H9 (cell line): ENCODE results near the gene SLC6A19. TPM values are rescaled to one million over a fixed set of nuclear protein-coding genes. Genes with fewer than 3 reads are reported as not detected.

Experiments used
- DNase-seq: peaks from one replicate; pipeline ENCODE4 v3.0.0-alpha.2; 2017
- H2AFZ ChIP-seq: one replicate; pipeline ENCODE4 v1.6.1; 2013; ENCODE audit warnings: mild to moderate bottlenecking, low read length, control low read depth, moderate library complexity
- H2AK5ac ChIP-seq: 2 replicates; pipeline ENCODE4 v1.6.1; 2013; ENCODE audit warnings: low read length, control low read depth, mixed read lengths; ENCODE audit not compliant: insufficient read length
- H2BK120ac ChIP-seq: one replicate; pipeline ENCODE4 v1.6.1; 2013; ENCODE audit warnings: low read depth, mild to moderate bottlenecking, low read length, control low read depth, inconsistent platforms; ENCODE audit not compliant: poor library complexity, severe bottlenecking
- H2BK12ac ChIP-seq: 2 replicates; pipeline ENCODE4 v1.6.1; 2013; ENCODE audit warnings: low read length, control low read depth, mixed read lengths, low read depth; ENCODE audit not compliant: insufficient read length
- H2BK15ac ChIP-seq: 2 replicates; pipeline ENCODE4 v1.6.1; 2013; ENCODE audit warnings: low read depth, low read length, control low read depth
- H2BK20ac ChIP-seq: one replicate; pipeline ENCODE4 v1.6.1; 2013; ENCODE audit warnings: low read depth, mild to moderate bottlenecking, low read length, control low read depth, inconsistent platforms; ENCODE audit not compliant: poor library complexity, severe bottlenecking
- H2BK5ac ChIP-seq: 2 replicates; pipeline ENCODE4 v1.6.1; 2013; ENCODE audit warnings: low read length, control low read depth, mixed read lengths; ENCODE audit not compliant: insufficient read length
- H3K14ac ChIP-seq: 2 replicates; pipeline ENCODE4 v1.6.1; 2013; ENCODE audit warnings: low read length, control low read depth; ENCODE audit not compliant: insufficient read depth
- H3K18ac ChIP-seq: 2 replicates; pipeline ENCODE4 v1.6.1; 2013; ENCODE audit warnings: low read depth, mild to moderate bottlenecking, mixed read lengths, low read length, control low read depth; ENCODE audit not compliant: insufficient read length
- H3K23ac ChIP-seq: 2 replicates; pipeline ENCODE4 v1.6.1; 2013; ENCODE audit warnings: low read length, control low read depth, mixed read lengths, low read depth; ENCODE audit not compliant: insufficient read length
- H3K23me2 ChIP-seq: 2 replicates; pipeline ENCODE4 v1.6.1; 2013; ENCODE audit warnings: low read depth, mild to moderate bottlenecking, mixed read lengths, low read length, control low read depth; ENCODE audit not compliant: insufficient read length, poor library complexity, severe bottlenecking
- H3K27ac ChIP-seq: 2 replicates; pipeline ENCODE4 v1.5.1; 2013; ENCODE audit warnings: low read length, control low read depth, mixed read lengths, low read depth; ENCODE audit not compliant: insufficient read length
- H3K27me3 ChIP-seq: 2 replicates; pipeline ENCODE4 v1.6.1; 2013; ENCODE audit warnings: low read length, control low read depth, inconsistent platforms; ENCODE audit not compliant: insufficient read depth
- H3K4ac ChIP-seq: 2 replicates; pipeline ENCODE4 v1.6.1; 2013; ENCODE audit warnings: low read depth, mild to moderate bottlenecking, control low read depth, inconsistent platforms, low read length, moderate library complexity
- H3K4me1 ChIP-seq: 2 replicates; pipeline ENCODE4 v1.6.1; 2013; ENCODE audit warnings: low read length, control low read depth, inconsistent platforms; ENCODE audit not compliant: insufficient read depth
- H3K4me2 ChIP-seq: 2 replicates; pipeline ENCODE4 v1.6.1; 2013; ENCODE audit warnings: low read length, control low read depth, mixed read lengths; ENCODE audit not compliant: insufficient read length, insufficient read depth
- H3K56ac ChIP-seq: 2 replicates; pipeline ENCODE4 v1.6.1; 2013; ENCODE audit warnings: low read depth, mild to moderate bottlenecking, mixed read lengths, low read length, control low read depth; ENCODE audit not compliant: insufficient read length
- H3K79me1 ChIP-seq: 2 replicates; pipeline ENCODE4 v1.6.1; 2013; ENCODE audit warnings: low read depth, mild to moderate bottlenecking, moderate library complexity, low read length, control low read depth, inconsistent platforms; ENCODE audit not compliant: insufficient read depth, poor library complexity, severe bottlenecking
- H3K79me2 ChIP-seq: 2 replicates; pipeline ENCODE4 v1.6.1; 2013; ENCODE audit warnings: low read length, control low read depth, inconsistent platforms; ENCODE audit not compliant: insufficient read depth
- H3K9ac ChIP-seq: 2 replicates; pipeline ENCODE4 v1.6.1; 2013; ENCODE audit warnings: low read length, control low read depth, mixed read lengths; ENCODE audit not compliant: insufficient read length; ENCODE audit errors: extremely low read depth
- H3K9me3 ChIP-seq: one replicate; pipeline ENCODE4 v1.6.1; 2013; ENCODE audit warnings: low read depth, low read length, inconsistent platforms; ENCODE audit not compliant: control insufficient read depth
- H3T11ph ChIP-seq: one replicate; pipeline ENCODE4 v1.6.1; 2013; ENCODE audit warnings: mild to moderate bottlenecking, low read length, control low read depth, inconsistent platforms
- H4K20me1 ChIP-seq: one replicate; pipeline ENCODE4 v1.6.1; 2013; ENCODE audit not compliant: control insufficient read depth, insufficient read length, insufficient read depth
- H4K5ac ChIP-seq: 2 replicates; pipeline ENCODE4 v1.6.1; 2013; ENCODE audit warnings: low read depth, mild to moderate bottlenecking, mixed read lengths, low read length, control low read depth; ENCODE audit not compliant: insufficient read length
- H4K8ac ChIP-seq: replicated peaks from 2 replicates; pipeline ENCODE4 v1.6.1; 2013; ENCODE audit warnings: low read length, control low read depth, mixed read lengths, low read depth; ENCODE audit not compliant: insufficient read length
- H4K91ac ChIP-seq: 2 replicates; pipeline ENCODE4 v1.6.1; 2013; ENCODE audit warnings: low read depth, mild to moderate bottlenecking, moderate library complexity, mixed read lengths, low read length, control low read depth; ENCODE audit not compliant: insufficient read length
- H3K27ac Mint-ChIP-seq, 3 experiments: 2 replicates in 2 of 3; 3 replicates in 1 of 3; pipeline ENCODE4 v1.8.0; 2020 to 2021; ENCODE audit warnings: mixed read lengths in 3 of 3, mild to moderate bottlenecking in 1 of 3, moderate library complexity in 1 of 3
- H3K27me3 Mint-ChIP-seq: 2 replicates; pipeline ENCODE4 v1.8.0; 2021; ENCODE audit warnings: low read depth, mild to moderate bottlenecking, moderate library complexity, mixed read lengths
- H3K36me3 Mint-ChIP-seq, 3 experiments: 2 replicates in 2 of 3; 3 replicates in 1 of 3; pipeline ENCODE4 v1.8.0; 2020 to 2021; ENCODE audit warnings: low read depth in 3 of 3, mixed read lengths in 3 of 3; ENCODE audit not compliant: insufficient read depth in 1 of 3
- H3K4me1 Mint-ChIP-seq, 2 experiments: 2 replicates each; pipeline ENCODE4 v1.8.0; 2020; ENCODE audit warnings: mixed read lengths in 2 of 2
- H3K4me3 Mint-ChIP-seq, 2 experiments: 2 replicates in 1 of 2; 3 replicates in 1 of 2; pipeline ENCODE4 v1.8.0; 2020 to 2021; ENCODE audit warnings: mild to moderate bottlenecking in 2 of 2, mixed read lengths in 2 of 2, moderate library complexity in 1 of 2
- H3K9me3 Mint-ChIP-seq, 2 experiments: 2 replicates in 1 of 2; 3 replicates in 1 of 2; pipeline ENCODE4 v1.8.0; 2020; ENCODE audit warnings: mild to moderate bottlenecking in 2 of 2, mixed read lengths in 2 of 2, moderate library complexity in 1 of 2
- WGBS: extraction: QIAGEN DNeasy Blood & Tissue Kit; methylation state at CpG from one replicate; pipeline ENCODE4 v1.1.7; 2013; ENCODE audit warnings: missing lambda C conversion rate, low lambda C conversion rate, mixed read lengths; ENCODE audit not compliant: insufficient read length; ENCODE audit errors: extremely low coverage; 5-methylcytosine and 5-hydroxymethylcytosine counted together
- total RNA-seq: library from RNA; stranded (reverse); gene quantifications from 2 replicates; pipeline ENCODE4 v1.2.1, GENCODE V29; 2021
- TF ChIP-seq, protein P1 (sequence below): fragments of 200-600 bp; sonication (generic); conservative IDR thresholded peaks from 3 replicates; pipeline ENCODE4 v1.8.0; 2021; ENCODE audit warnings: antibody characterized with exemption, mild to moderate bottlenecking

Gene SLC6A19
- total RNA-seq, 1 experiment from 2014 or later, result not detected

DNA sequence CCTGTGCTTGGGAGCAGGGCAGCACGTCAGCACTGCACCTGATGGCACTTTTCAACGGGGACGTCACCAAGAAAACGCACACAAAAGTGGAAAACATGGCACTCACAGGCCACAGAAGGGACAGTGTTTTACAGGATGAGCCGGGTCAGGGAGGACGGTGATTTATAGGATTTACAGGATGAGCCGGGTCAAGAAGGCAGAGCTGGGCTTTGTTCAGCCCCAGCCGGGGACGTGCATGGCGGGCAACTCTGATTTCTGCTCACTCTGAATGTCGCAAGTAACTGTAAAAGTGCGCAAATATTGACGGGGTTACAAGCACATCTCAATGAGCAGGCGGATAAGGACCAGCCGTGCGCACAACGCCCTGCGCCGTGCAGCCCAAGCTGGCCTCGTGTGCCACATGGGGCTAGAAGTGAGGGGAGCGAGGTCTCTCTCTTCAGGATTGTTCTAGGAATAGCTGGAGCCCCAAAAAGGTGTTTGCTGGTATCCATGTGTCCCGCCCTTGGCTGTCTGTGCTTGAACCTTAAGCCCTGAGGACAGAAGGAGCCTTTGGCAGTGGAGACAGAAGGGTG, 40.2 kb downstream of the SLC6A19 start:
- no peak overlapping the region; a peak in 1 of 5 replicates for H3K4me3 Mint-ChIP-seq
- no peak overlapping the region for H3K9ac ChIP-seq
- 0 out of 7 replicates have a peak, but pooled peaks cover 0 to 1% (median 0%) of the 10 kb centered on the region in 3 experiments for H3K36me3 Mint-ChIP-seq
- no peak overlapping the region for H2BK5ac ChIP-seq
- no peaks in the 10 kb centered on the region for H3K23me2 ChIP-seq
- H3K56ac ChIP-seq, result no peak overlapping the region
- H3K27ac ChIP-seq, result no peak overlapping the region
- no peak overlapping the region for H2BK20ac ChIP-seq
- H3K18ac ChIP-seq, result no peak overlapping the region
- H3K14ac ChIP-seq, result no peak overlapping the region
- peak overlapping the region in 1 of 3 experiments; percentile 79; a peak in 1 of 7 replicates for H3K27ac Mint-ChIP-seq
- peaks cover 3 to 14% of the 10 kb centered on the region in 2 experiments for H3K4me1 Mint-ChIP-seq
- no peak overlapping the region for H3K23ac ChIP-seq
- no peaks in the 10 kb centered on the region for H3K9me3 ChIP-seq
- H3T11ph ChIP-seq, result no peak overlapping the region
- no peak overlapping the region for H4K91ac ChIP-seq
- no peak overlapping the region for H2BK12ac ChIP-seq
- no peaks in the 10 kb centered on the region for H3K27me3 ChIP-seq
- DNase-seq, result no peak
- H4K5ac ChIP-seq, result no peak overlapping the region
- TF ChIP-seq, protein P1, sequence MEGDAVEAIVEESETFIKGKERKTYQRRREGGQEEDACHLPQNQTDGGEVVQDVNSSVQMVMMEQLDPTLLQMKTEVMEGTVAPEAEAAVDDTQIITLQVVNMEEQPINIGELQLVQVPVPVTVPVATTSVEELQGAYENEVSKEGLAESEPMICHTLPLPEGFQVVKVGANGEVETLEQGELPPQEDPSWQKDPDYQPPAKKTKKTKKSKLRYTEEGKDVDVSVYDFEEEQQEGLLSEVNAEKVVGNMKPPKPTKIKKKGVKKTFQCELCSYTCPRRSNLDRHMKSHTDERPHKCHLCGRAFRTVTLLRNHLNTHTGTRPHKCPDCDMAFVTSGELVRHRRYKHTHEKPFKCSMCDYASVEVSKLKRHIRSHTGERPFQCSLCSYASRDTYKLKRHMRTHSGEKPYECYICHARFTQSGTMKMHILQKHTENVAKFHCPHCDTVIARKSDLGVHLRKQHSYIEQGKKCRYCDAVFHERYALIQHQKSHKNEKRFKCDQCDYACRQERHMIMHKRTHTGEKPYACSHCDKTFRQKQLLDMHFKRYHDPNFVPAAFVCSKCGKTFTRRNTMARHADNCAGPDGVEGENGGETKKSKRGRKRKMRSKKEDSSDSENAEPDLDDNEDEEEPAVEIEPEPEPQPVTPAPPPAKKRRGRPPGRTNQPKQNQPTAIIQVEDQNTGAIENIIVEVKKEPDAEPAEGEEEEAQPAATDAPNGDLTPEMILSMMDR, result no peak
- H3K4me2 ChIP-seq, result no peak overlapping the region
- peaks cover 1% of the 10 kb centered on the region; the same call in 1 of the 2 replicates for H3K27me3 Mint-ChIP-seq
- H3K4me1 ChIP-seq, result no peaks in the 10 kb centered on the region
- H3K79me1 ChIP-seq, result no peaks in the 10 kb centered on the region
- no peaks in the 10 kb centered on the region for H3K79me2 ChIP-seq
- peaks cover under 1 to 4% of the 10 kb centered on the region in 2 experiments; a peak in 4 of 5 replicates for H3K9me3 Mint-ChIP-seq
- H4K8ac ChIP-seq, result no peak overlapping the region
- no CpG with 5 or more reads among the region's 22 CpGs for WGBS
- no peak overlapping the region for H2AFZ ChIP-seq
- H2AK5ac ChIP-seq, result no peak overlapping the region
- no peak overlapping the region for H3K4ac ChIP-seq
- H2BK120ac ChIP-seq, result no peak overlapping the region
- H2BK15ac ChIP-seq, result no peak overlapping the region
- no peaks in the 10 kb centered on the region for H4K20me1 ChIP-seq
